SK-N-SH treated with all-trans-retinoic acid at 6 μM for 48 hours (cell line): ENCODE results near the gene CRMP1.

Source experiments
- ATAC-seq: fragments of 200-7000 bp; cut with Tn5 transposase; 3 replicates; pipeline ENCODE4 v1.9.1; 2020; ENCODE audit warnings: mild to moderate bottlenecking, moderate library complexity
- ARNTL ChIP-seq: fragments of 450-650 bp; formaldehyde crosslinking; IDR thresholded peaks from 2 replicates; pipeline ENCODE4 v1.5.0; 2020; ENCODE audit warnings: low read depth, mild to moderate bottlenecking, moderate library complexity, borderline replicate concordance
- BACH2 ChIP-seq: fragments of 250-450 bp; sonication (Bioruptor Pico); IDR thresholded peaks from 2 replicates; pipeline ENCODE4 v1.9.0; 2021; ENCODE audit warnings: mild to moderate bottlenecking, borderline replicate concordance
- CREB5 ChIP-seq: fragments of 250-450 bp; sonication (Bioruptor Pico); IDR thresholded peaks from 2 replicates; pipeline ENCODE4 v1.5.1; 2020; ENCODE audit warnings: low read depth, mild to moderate bottlenecking, moderate library complexity
- CSDC2 ChIP-seq: fragments of 250-450 bp; sonication (Bioruptor Pico); IDR thresholded peaks from 2 replicates; pipeline ENCODE4 v1.5.0; 2020; ENCODE audit warnings: mild to moderate bottlenecking, moderate library complexity
- CSRNP3 ChIP-seq: fragments of 250-450 bp; sonication (Bioruptor Pico); IDR thresholded peaks from 2 replicates; pipeline ENCODE4 v1.5.1; 2021; ENCODE audit warnings: mild to moderate bottlenecking, moderate library complexity
- ESRRG ChIP-seq: fragments of 250-450 bp; sonication (Bioruptor Pico); IDR thresholded peaks from 2 replicates; pipeline ENCODE4 v1.6.1; 2021; ENCODE audit warnings: mild to moderate bottlenecking
- GLIS3 ChIP-seq: fragments of 250-450 bp; sonication (Bioruptor Pico); IDR thresholded peaks from 2 replicates; pipeline ENCODE4 v1.5.0; 2020; ENCODE audit warnings: mild to moderate bottlenecking, moderate library complexity
- ISL1 ChIP-seq: fragments of 250-450 bp; sonication (Bioruptor Pico); IDR thresholded peaks from 2 replicates; pipeline ENCODE4 v2.1.2; 2022; ENCODE audit warnings: mild to moderate bottlenecking, moderate library complexity
- OSR1 ChIP-seq: fragments of 250-450 bp; sonication (Bioruptor Pico); IDR thresholded peaks from 2 replicates; pipeline ENCODE4 v1.8.0; 2022; ENCODE audit warnings: moderate library complexity, mild to moderate bottlenecking, inconsistent platforms
- POU6F1 ChIP-seq: fragments of 250-450 bp; sonication (Bioruptor Pico); IDR thresholded peaks from 2 replicates; pipeline ENCODE4 v1.8.0; 2021; ENCODE audit warnings: low read depth, mild to moderate bottlenecking, moderate library complexity, borderline replicate concordance
- PPARA ChIP-seq: fragments of 250-450 bp; sonication (Bioruptor Pico); IDR thresholded peaks from 2 replicates; pipeline ENCODE4 v1.5.0; 2020; ENCODE audit warnings: mild to moderate bottlenecking, borderline replicate concordance
- RARB ChIP-seq: fragments of 250-450 bp; sonication (Bioruptor Pico); IDR thresholded peaks from 2 replicates; pipeline ENCODE4 v1.8.0; 2021; ENCODE audit warnings: mild to moderate bottlenecking, moderate library complexity
- SNAI2 ChIP-seq: fragments of 250-450 bp; sonication (Bioruptor Pico); IDR thresholded peaks from 2 replicates; pipeline ENCODE4 v1.5.0; 2020; ENCODE audit warnings: mild to moderate bottlenecking, moderate library complexity
- TCF4 ChIP-seq: fragments of 250-450 bp; sonication (Bioruptor Pico); IDR thresholded peaks from 2 replicates; pipeline ENCODE4 v1.8.0; 2021; ENCODE audit warnings: mild to moderate bottlenecking, moderate library complexity, borderline replicate concordance
- TOX ChIP-seq: fragments of 250-450 bp; sonication (Bioruptor Pico); IDR thresholded peaks from 2 replicates; pipeline ENCODE4 v1.8.0; 2021; ENCODE audit warnings: mild to moderate bottlenecking, moderate library complexity, borderline replicate concordance
- TSHZ2 ChIP-seq: fragments of 250-450 bp; sonication (Bioruptor Pico); IDR thresholded peaks from 2 replicates; pipeline ENCODE4 v1.5.0; 2020; ENCODE audit warnings: mild to moderate bottlenecking, moderate library complexity
- ZC3H10 ChIP-seq: fragments of 250-450 bp; sonication (Bioruptor Pico); IDR thresholded peaks from 2 replicates; pipeline ENCODE4 v1.5.1; 2021; ENCODE audit warnings: mild to moderate bottlenecking, moderate library complexity
- ZFP3 ChIP-seq: fragments of 250-450 bp; sonication (Bioruptor Pico); IDR thresholded peaks from 2 replicates; pipeline ENCODE4 v1.5.0; 2020; ENCODE audit warnings: mild to moderate bottlenecking, moderate library complexity
- ZNF565 ChIP-seq: fragments of 450-650 bp; formaldehyde crosslinking; conservative IDR thresholded peaks from 2 replicates; pipeline ENCODE4 v1.5.0; 2020; ENCODE audit warnings: low read depth, mild to moderate bottlenecking, moderate library complexity
- ZNF70 ChIP-seq: fragments of 450-650 bp; formaldehyde crosslinking; IDR thresholded peaks from 2 replicates; pipeline ENCODE4 v1.5.0; 2020; ENCODE audit warnings: mild to moderate bottlenecking, moderate library complexity
- ZNF8 ChIP-seq: fragments of 450-650 bp; formaldehyde crosslinking; IDR thresholded peaks from 2 replicates; pipeline ENCODE4 v1.5.0; 2020; ENCODE audit warnings: mild to moderate bottlenecking, moderate library complexity

CRMP1 gene

GRCh38 chr4:5787311-5787710 lies 105.6 kb downstream of the CRMP1 start:
- no peak for TF ChIP-seq CSRNP3 (CRISPR knock-in tag)
- TF ChIP-seq ARNTL (CRISPR knock-in tag), result no peak
- TF ChIP-seq TSHZ2 (CRISPR knock-in tag), result no peak
- no peak for TF ChIP-seq CSDC2 (CRISPR knock-in tag)
- no peak for TF ChIP-seq ZFP3
- TF ChIP-seq CREB5 (CRISPR knock-in tag), result no peak
- TF ChIP-seq ZNF8, result no peak
- no peak for TF ChIP-seq ZC3H10
- TF ChIP-seq ESRRG (CRISPR knock-in tag), result no peak
- no peak for TF ChIP-seq ISL1 (CRISPR knock-in tag)
- TF ChIP-seq PPARA (CRISPR knock-in tag), result no peak
- TF ChIP-seq BACH2 (CRISPR knock-in tag), result no peak
- TF ChIP-seq OSR1, result no peak
- TF ChIP-seq TCF4 (CRISPR knock-in tag), result no peak
- no peak for TF ChIP-seq ZNF70 (CRISPR knock-in tag)
- no peak for TF ChIP-seq GLIS3 (CRISPR knock-in tag)
- TF ChIP-seq TOX, result no peak
- no peak for TF ChIP-seq POU6F1 (CRISPR knock-in tag)
- no peak for TF ChIP-seq SNAI2
- TF ChIP-seq ZNF565 (CRISPR knock-in tag), result no peak
- ATAC-seq, result no peak

GRCh38 chr4:5785806-5786680 lies 106.8 kb downstream of the CRMP1 start:
- ATAC-seq, result no peak
- no peak for TF ChIP-seq CSDC2 (CRISPR knock-in tag)
- no peak for TF ChIP-seq TOX
- TF ChIP-seq ZNF8, result no peak
- no peak for TF ChIP-seq PPARA (CRISPR knock-in tag)
- no peak for TF ChIP-seq ISL1 (CRISPR knock-in tag)
- no peak for TF ChIP-seq ZNF565 (CRISPR knock-in tag)
- no peak for TF ChIP-seq ARNTL (CRISPR knock-in tag)
- no peak for TF ChIP-seq CREB5 (CRISPR knock-in tag)
- TF ChIP-seq, all 23 proteins: peak for 0

GRCh38 chr4:5784960-5785611 lies 107.8 kb downstream of the CRMP1 start:
- ATAC-seq, result no peak
- no peak for TF ChIP-seq GLIS3 (CRISPR knock-in tag)
- no peak for TF ChIP-seq ZNF70 (CRISPR knock-in tag)
- no peak for TF ChIP-seq RARB (CRISPR knock-in tag)
